PC-3 (cell line): ENCODE measurements around the gene LZTFL1.

Source experiments
- EZH2 ChIP-seq: fragments of 300-600 bp; sonication (generic); IDR thresholded peaks from one replicate; pipeline ENCODE4 v1.6.1; 2017; ENCODE audit warnings: antibody characterized with exemption, mild to moderate bottlenecking, low read length; ENCODE audit not compliant: unreplicated experiment
- EZH2phosphoT487 ChIP-seq: fragments of 300-600 bp; sonication (generic); IDR thresholded peaks from 2 replicates; pipeline ENCODE4 v1.6.1; 2018; ENCODE audit warnings: mild to moderate bottlenecking, antibody characterized with exemption, low read length, borderline replicate concordance
- TF ChIP-seq, protein P1 (sequence below): fragments of 300-600 bp; sonication (generic); conservative IDR thresholded peaks from 2 replicates; pipeline ENCODE4 v1.5.1; 2017; ENCODE audit warnings: antibody characterized with exemption, low read depth, mild to moderate bottlenecking, low read length

DNA sequence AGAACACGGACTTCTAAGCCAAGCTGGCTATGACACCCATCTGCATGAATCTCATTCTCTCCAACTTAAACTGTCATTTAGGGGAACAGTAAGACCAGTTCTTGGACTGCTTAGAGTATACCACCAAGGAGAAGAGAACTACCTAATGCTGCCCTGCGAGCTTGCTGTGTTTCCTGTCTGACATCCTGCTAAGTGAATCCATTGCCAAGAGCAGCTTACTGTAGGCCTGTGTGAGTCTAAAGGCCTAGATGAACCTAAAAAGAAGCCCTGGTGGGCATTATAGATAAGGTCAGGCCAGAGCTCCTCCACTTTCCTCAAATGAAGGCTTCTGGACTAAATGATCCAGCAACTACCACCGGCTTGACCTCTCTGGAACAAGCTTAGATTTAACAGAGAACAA lies 15.0 kb downstream of the LZTFL1 start:
- TF ChIP-seq, protein P1, sequence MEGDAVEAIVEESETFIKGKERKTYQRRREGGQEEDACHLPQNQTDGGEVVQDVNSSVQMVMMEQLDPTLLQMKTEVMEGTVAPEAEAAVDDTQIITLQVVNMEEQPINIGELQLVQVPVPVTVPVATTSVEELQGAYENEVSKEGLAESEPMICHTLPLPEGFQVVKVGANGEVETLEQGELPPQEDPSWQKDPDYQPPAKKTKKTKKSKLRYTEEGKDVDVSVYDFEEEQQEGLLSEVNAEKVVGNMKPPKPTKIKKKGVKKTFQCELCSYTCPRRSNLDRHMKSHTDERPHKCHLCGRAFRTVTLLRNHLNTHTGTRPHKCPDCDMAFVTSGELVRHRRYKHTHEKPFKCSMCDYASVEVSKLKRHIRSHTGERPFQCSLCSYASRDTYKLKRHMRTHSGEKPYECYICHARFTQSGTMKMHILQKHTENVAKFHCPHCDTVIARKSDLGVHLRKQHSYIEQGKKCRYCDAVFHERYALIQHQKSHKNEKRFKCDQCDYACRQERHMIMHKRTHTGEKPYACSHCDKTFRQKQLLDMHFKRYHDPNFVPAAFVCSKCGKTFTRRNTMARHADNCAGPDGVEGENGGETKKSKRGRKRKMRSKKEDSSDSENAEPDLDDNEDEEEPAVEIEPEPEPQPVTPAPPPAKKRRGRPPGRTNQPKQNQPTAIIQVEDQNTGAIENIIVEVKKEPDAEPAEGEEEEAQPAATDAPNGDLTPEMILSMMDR = no peak
- no peak for TF ChIP-seq EZH2phosphoT487
- TF ChIP-seq EZH2 = no peak
